GM20431 (cell line): ENCODE measurements around the gene PRKCZ.

ENCODE experiments used
- in situ Hi-C: fragments of 300-500 bp; cut with MseI, MboI; formaldehyde crosslinking; loops from one replicate; pipeline ENCODE4 v1.15.0; 2020; ENCODE audit warnings: low sequenced_read_pairs; ENCODE audit not compliant: unreplicated experiment

The PRKCZ gene

GRCh38 chr1:2231532-2232254 is 181.5 kb downstream of the PRKCZ start:
- in situ Hi-C loops: no loop called here

- in situ Hi-C loops: no loop called here
Observed at GRCh38 chr1:2232255-2232915, 182.2 kb downstream of the PRKCZ start.

GRCh38 chr1:2232916-2233438 is 182.8 kb downstream of the PRKCZ start:
- in situ Hi-C loops: no loop called here

- in situ Hi-C loops: no loop called here
Observed at GRCh38 chr1:2233468-2233867, 183.3 kb downstream of the PRKCZ start.

- in situ Hi-C loops: no loop called here
Observed at GRCh38 chr1:2233997-2234761, 184.0 kb downstream of the PRKCZ start.

GRCh38 chr1:2234762-2235113 is 184.5 kb downstream of the PRKCZ start:
- in situ Hi-C loops: no loop called here
